ENCODE data around the gene PHACTR1.

PHACTR1 gene

DNA sequence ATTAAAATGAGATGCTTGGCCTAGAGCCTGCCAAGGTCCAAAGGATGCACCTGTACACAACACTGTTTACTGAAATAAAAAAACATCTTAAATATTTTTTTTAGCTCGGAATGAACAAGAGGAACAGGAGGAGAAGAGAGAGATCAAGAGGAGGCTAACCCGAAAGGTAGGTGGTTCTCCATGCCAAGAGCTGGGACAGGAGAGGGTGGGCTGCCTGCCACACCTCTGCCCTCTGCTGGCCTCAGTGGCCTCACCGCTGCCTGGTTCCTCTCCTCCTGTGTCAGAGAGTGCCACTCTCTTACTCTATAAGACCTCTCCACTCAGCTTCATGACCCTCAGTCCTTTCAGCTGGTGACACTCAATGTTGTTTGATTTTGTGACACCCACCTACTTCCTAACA is 561.6 kb downstream of the PHACTR1 start:
- TF ChIP-seq, protein P1, sequence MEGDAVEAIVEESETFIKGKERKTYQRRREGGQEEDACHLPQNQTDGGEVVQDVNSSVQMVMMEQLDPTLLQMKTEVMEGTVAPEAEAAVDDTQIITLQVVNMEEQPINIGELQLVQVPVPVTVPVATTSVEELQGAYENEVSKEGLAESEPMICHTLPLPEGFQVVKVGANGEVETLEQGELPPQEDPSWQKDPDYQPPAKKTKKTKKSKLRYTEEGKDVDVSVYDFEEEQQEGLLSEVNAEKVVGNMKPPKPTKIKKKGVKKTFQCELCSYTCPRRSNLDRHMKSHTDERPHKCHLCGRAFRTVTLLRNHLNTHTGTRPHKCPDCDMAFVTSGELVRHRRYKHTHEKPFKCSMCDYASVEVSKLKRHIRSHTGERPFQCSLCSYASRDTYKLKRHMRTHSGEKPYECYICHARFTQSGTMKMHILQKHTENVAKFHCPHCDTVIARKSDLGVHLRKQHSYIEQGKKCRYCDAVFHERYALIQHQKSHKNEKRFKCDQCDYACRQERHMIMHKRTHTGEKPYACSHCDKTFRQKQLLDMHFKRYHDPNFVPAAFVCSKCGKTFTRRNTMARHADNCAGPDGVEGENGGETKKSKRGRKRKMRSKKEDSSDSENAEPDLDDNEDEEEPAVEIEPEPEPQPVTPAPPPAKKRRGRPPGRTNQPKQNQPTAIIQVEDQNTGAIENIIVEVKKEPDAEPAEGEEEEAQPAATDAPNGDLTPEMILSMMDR (IDR thresholded peaks at IDR 0.05; ENCODE audit: low read depth, low read length): peak; percentile 3
- DNase-seq (ENCODE audit: extremely low read depth, low read depth): no peak

DNA sequence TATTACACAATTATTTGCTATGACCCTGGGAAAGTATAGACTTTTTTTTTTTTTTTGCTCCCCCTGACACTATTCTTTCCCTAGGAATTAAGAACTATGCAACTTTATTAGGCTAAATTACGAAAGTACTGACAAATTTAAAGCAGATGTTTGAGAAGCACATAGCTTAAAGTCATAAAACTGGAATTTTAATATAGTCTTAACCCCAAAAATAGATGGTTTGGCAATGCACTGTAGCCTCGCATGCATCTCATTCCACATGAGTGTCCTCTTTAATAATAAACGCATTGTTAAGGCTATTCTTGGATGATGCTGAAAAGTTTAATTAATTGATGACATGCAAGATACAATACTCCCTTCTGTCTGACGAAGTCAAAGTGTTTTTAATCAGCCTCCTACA is 562.4 kb downstream of the PHACTR1 start:
- TF ChIP-seq, protein P1 (IDR thresholded peaks at IDR 0.05; ENCODE audit: low read depth, low read length): no peak
- DNase-seq (ENCODE audit: extremely low read depth, low read depth): peak; percentile 91

DNA sequence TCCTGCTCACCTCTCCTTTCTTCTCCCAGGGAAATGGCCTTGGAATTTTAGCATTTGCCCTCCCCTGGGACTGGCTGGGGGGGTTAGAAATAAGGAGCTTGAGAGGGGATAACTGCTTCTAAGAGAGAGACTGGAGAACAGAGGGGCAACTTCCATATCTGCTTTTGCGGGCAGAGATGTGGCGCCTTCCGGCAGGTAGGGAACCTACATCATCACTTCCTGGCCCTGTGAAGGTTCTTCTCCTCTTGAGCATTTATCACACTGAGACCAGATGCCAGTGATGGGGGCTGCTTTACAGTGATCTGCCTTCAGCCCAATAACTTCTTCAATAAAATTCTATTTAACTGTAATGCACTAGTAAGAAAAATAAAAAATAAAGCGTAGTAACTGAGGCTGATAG is 563.7 kb downstream of the PHACTR1 start:
- no peak for DNase-seq (ENCODE audit: extremely low read depth, low read depth)
- TF ChIP-seq, protein P1 (IDR thresholded peaks at IDR 0.05; ENCODE audit: low read depth, low read length): no peak

DNA sequence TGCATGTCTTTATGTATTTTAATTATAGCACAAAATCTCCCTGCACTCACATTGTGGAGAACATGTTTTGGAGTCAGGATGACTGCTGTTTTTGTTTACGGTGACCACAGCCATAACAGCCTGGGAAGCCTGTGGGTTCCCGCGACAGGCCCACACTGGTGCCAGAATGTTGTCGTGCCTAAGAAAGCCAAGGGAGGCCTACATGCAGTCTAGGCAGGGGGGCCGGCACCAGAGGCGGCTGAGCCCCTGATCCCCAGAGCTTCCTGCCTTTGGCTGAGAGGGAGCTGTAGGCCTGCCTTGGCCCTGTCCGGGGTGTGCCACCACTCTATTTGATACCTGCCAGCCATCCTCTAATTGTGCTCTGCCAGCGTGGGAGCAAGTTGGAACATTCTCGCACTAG is 565.1 kb downstream of the PHACTR1 start:
- DNase-seq (ENCODE audit: extremely low read depth, low read depth): no peak
- TF ChIP-seq, protein P1 (IDR thresholded peaks at IDR 0.05; ENCODE audit: low read depth, low read length): no peak

DNA sequence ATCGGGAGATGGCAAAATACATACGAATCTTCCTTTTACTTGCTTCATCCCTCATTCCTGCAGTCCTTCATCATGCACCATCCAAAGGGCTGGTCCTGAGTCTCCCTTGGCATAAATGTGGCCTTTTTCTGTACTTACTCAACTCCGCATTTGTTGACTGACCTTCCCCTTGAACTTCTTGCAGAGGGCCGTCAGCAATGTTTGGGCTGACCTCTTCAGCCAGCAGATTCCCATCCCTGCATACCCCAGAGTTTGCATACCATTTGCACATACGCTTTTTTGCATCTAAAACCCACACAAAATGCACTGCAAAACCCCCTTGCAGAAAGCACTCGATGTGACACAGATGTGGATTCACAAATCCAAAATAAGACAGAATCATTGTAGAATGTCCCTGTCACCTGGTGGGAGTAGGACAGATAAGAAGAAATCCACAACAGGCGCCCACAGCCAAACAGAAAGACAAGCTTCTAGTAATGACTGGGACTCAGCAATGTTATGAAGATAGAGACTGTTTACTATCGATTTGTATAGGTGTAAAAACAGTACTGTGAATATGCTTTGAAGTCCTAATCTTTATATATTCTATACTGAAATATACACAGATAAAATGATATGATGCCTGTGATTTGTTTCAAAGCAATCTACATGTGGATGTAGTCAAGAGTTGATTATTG is 566.0 kb downstream of the PHACTR1 start:
- TF ChIP-seq, protein P1 (IDR thresholded peaks at IDR 0.05; ENCODE audit: low read depth, low read length): no peak
- DNase-seq (ENCODE audit: extremely low read depth, low read depth): no peak

DNA sequence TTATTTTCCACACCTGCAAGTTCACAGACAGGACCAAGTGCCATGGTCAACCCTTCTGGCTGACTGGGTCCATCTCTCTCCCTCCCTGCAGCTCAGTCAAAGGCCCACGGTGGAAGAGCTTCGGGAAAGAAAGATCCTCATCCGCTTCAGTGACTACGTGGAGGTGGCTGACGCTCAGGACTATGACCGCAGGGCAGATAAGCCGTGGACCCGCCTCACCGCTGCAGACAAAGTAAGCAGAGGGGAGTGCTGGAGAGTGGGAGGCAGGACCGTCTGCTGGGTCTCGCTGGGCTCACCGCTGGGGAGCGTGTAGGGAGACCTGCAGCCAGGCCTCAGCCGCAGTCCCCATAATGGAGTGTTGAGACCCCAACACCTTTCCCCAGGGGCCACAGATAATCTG is 566.8 kb downstream of the PHACTR1 start:
- TF ChIP-seq, protein P1 (IDR thresholded peaks at IDR 0.05; ENCODE audit: low read depth, low read length): no peak
- no peak for DNase-seq (ENCODE audit: extremely low read depth, low read depth)

DNA sequence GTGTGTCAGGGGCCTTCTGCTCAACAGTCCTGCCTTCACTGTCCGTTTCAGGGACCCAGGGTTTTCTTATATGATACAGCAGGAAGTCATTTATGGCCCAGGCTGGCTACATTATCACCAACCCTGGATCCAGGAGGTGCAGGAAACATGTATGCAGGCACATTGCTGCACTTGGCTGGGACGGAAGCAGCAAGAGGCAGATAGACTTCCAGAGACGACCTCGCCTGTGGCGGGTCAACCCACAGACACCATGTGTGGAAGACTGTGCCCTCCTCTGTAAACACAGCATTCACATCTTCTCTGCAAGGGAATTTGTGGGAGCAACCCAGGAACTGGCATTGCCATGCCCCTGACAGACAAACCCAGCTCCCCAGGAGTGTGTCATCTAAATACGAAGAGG is 568.1 kb downstream of the PHACTR1 start:
- DNase-seq (ENCODE audit: extremely low read depth, low read depth): no peak
- TF ChIP-seq, protein P1 (IDR thresholded peaks at IDR 0.05; ENCODE audit: low read depth, low read length): no peak
